K562 (cell line): ENCODE data around the gene DDR1.

Experiments
- ATF3 ChIP-seq, 2 experiments: fragments of 450-650 bp in 1 of 2; sonication (generic) in 1 of 2; formaldehyde crosslinking in 1 of 2; IDR thresholded peaks in 1 of 2; conservative IDR thresholded peaks in 1 of 2; 2 replicates each; pipeline versions ENCODE4 v1.6.1 to v1.8.1; 2016 to 2023; ENCODE audit warnings: mild to moderate bottlenecking in 2 of 2, moderate library complexity in 2 of 2, inconsistent platforms in 1 of 2, missing genetic modification reagents in 1 of 2
- BDP1 ChIP-seq: IDR thresholded peaks from 3 replicates; pipeline ENCODE4 v1.6.1; 2011; ENCODE audit not compliant: insufficient read length, insufficient read depth
- ETV5 ChIP-seq: sonication (generic); formaldehyde crosslinking; IDR thresholded peaks from 2 replicates; pipeline ENCODE4 v1.4.0; 2020; ENCODE audit warnings: low read depth, mild to moderate bottlenecking, missing genetic modification reagents
- FOSL1 ChIP-seq: fragments of 200-800 bp; sonication (Bioruptor generic); conservative IDR thresholded peaks from 2 replicates; pipeline ENCODE4 v1.6.1; 2016; ENCODE audit warnings: missing genetic modification characterization, missing compliant biosample characterization
- FOXA3 ChIP-seq, 2 experiments: fragments of 450-650 bp in 1 of 2; sonication (generic) in 1 of 2; formaldehyde crosslinking; IDR thresholded peaks in 1 of 2; conservative IDR thresholded peaks in 1 of 2; 2 replicates each; pipeline versions ENCODE4 v1.4.0 to v1.8.0; 2020 to 2022; ENCODE audit warnings: mild to moderate bottlenecking in 2 of 2, missing genetic modification reagents in 1 of 2
- KLF13 ChIP-seq: fragments of 450-650 bp; IDR thresholded peaks from 2 replicates; pipeline ENCODE4 v1.6.1; 2016; ENCODE audit warnings: missing genetic modification characterization, low read depth, mild to moderate bottlenecking, missing compliant biosample characterization, moderate library complexity, borderline replicate concordance
- MEF2D ChIP-seq: conservative IDR thresholded peaks from 2 replicates; pipeline ENCODE4 v1.6.1; 2016; ENCODE audit warnings: low read depth, missing genetic modification characterization, missing compliant biosample characterization
- MIER1 ChIP-seq: fragments of 450-650 bp; IDR thresholded peaks from 2 replicates; pipeline ENCODE4 v1.6.1; 2016; ENCODE audit warnings: antibody characterized with exemption, mild to moderate bottlenecking, low read depth
- SIRT6 ChIP-seq: IDR thresholded peaks from one replicate; pipeline ENCODE4 v1.6.1; 2012; ENCODE audit warnings: low read depth, mild to moderate bottlenecking, control low read depth, inconsistent platforms, low read length, moderate library complexity
- SRSF9 ChIP-seq: fragments of 200-400 bp; formaldehyde crosslinking; IDR thresholded peaks from 2 replicates; pipeline ENCODE4 v1.6.1; 2017; ENCODE audit warnings: low read depth, low read length, borderline replicate concordance
- TCF7L2 ChIP-seq: fragments of 150-350 bp; IDR thresholded peaks from 2 replicates; pipeline ENCODE4 v1.6.1; 2016; ENCODE audit warnings: low read depth, mild to moderate bottlenecking, low read length, moderate library complexity
- TEAD4 ChIP-seq, 2 experiments: sonication (generic) in 1 of 2; formaldehyde crosslinking in 1 of 2; IDR thresholded peaks; 2 replicates each; pipeline versions ENCODE4 v1.6.1 to v1.8.0; 2012 to 2022; ENCODE audit warnings: borderline replicate concordance in 1 of 2, inconsistent platforms in 1 of 2, low read length in 1 of 2, mild to moderate bottlenecking in 1 of 2, missing genetic modification reagents in 1 of 2
- ZNF140 ChIP-seq: fragments of 250-450 bp; sonication (Bioruptor Pico); IDR thresholded peaks from 2 replicates; pipeline ENCODE4 v1.8.0; 2021; ENCODE audit warnings: moderate library complexity, mild to moderate bottlenecking, inconsistent platforms
- ZNF511 ChIP-seq: sonication (generic); formaldehyde crosslinking; IDR thresholded peaks from 2 replicates; pipeline ENCODE4 v1.8.0; 2022; ENCODE audit warnings: mild to moderate bottlenecking, missing genetic modification reagents

GRCh38 chr6:30897882-30898281, 13.6 kb downstream of the DDR1 start:
- no peak for TF ChIP-seq SIRT6
- TF ChIP-seq BDP1, result no peak
- no peak for TF ChIP-seq ZNF511
- TF ChIP-seq MIER1, result no peak
- no peak for TF ChIP-seq SRSF9
- no peak for TF ChIP-seq FOSL1 (tag)
- TF ChIP-seq ZNF140 (CRISPR knock-in tag), result no peak
- no peak for TF ChIP-seq ATF3 (IDR thresholded peaks at IDR 0.05)
- TF ChIP-seq ATF3 (CRISPR knock-in tag; conservative IDR thresholded peaks at IDR 0.05), result no peak
- TF ChIP-seq TCF7L2, result no peak
- TF ChIP-seq ETV5 (CRISPR knock-in tag), result no peak
- no peak for TF ChIP-seq TEAD4 (IDR thresholded peaks at IDR 0.05; ENCODE audit: low read length)
- TF ChIP-seq TEAD4 (CRISPR knock-in tag; IDR thresholded peaks at IDR 0.05; ENCODE audit: borderline replicate concordance), result no peak
- TF ChIP-seq KLF13 (tag), result no peak
- TF ChIP-seq FOXA3 (CRISPR knock-in tag; conservative IDR thresholded peaks at IDR 0.05 in 1 of 2, IDR thresholded peaks at IDR 0.05 in 1 of 2), result no peak
- TF ChIP-seq MEF2D (tag), result no peak
